ES-I3 (cell line): ENCODE data around the gene MVK.

Experiments
- H3K36me3 ChIP-seq: 2 replicates; pipeline ENCODE4 v1.6.1; 2013; ENCODE audit warnings: mild to moderate bottlenecking, low read length, control low read depth, moderate library complexity; ENCODE audit not compliant: insufficient read depth
- H3K4me1 ChIP-seq: 2 replicates; pipeline ENCODE4 v1.6.1; 2013; ENCODE audit warnings: mild to moderate bottlenecking, control low read depth, low read length; ENCODE audit not compliant: insufficient read depth
- H3K9ac ChIP-seq: 2 replicates; pipeline ENCODE4 v1.6.1; 2013; ENCODE audit warnings: low read depth, mild to moderate bottlenecking, low read length, moderate library complexity
- H3K9me3 ChIP-seq: 2 replicates; pipeline ENCODE4 v1.6.1; 2013; ENCODE audit warnings: mild to moderate bottlenecking, low read length, moderate library complexity; ENCODE audit not compliant: control insufficient read depth, insufficient read depth

MVK gene

DNA sequence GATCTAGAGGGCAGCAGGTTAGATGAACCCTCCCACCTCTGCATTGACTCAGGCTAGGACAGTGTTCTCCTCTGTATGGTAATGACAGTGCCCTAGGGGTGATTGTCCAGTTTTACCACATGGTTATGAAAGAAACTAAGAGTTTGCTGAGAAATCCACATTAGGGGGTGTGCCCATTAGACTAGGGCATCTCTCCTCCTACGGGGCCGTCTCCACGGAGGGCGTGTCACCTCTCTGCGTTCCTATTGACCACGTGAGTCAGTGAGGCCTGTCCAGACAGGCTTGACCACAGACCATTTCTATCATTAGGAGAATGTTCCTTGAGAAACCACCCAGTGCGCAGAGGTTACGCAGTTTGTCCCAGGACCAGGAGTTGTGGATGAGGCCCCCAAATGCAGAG is 8.3 kb downstream of the MVK start:
- peaks cover 6% of the 10 kb centered on the region for H3K36me3 ChIP-seq

DNA sequence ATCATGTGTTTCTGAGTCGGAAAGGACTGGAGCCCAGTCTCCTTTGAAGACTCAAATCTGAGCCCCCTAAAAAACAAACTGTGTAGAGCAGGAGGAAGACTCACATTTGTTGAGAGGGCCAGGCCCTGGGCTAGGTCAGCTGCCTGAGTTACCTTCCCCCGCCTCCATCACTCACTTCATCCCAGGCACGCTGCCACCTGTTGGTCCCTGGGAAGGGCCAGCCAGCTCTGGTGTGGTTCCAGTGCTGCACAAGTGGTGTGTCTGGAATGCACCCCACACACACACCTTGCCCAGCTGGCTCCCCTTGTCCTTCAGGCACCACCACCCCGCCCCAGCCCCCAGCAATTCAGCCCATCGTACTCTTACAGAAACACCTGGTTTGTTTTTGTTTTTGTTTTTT is 9.0 kb downstream of the MVK start:
- Histone ChIP-seq H3K9me3 (no peaks in the 10 kb centered on the region), H3K4me1 (no peaks in the 10 kb centered on the region), H3K36me3 (peaks cover 4% of the 10 kb centered on the region), H3K9ac (no peak overlapping the region)

More for the DNA sequence above, 8.3 kb downstream of the MVK start:
- Histone ChIP-seq H3K9ac (no peak overlapping the region), H3K4me1 (no peaks in the 10 kb centered on the region), H3K9me3 (no peaks in the 10 kb centered on the region)

DNA sequence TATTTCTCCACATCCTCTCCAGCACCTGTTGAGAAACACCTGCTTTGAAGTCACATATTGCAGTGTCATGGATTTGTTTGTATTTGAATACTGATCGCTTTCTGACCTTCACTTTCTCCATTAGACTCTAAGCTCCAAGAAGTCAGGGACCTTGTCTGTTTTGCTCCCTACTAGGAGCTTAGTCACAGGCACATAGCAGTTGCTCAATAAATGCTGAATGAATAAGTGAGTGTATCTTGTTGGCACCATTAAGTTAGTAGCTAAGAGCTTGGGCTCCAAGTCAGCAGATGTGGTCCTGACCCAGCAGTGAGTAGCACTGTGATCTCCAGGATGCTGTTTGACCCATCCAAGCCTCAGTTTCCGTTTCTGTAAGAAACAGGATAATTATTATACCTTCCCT is 10.1 kb downstream of the MVK start:
- Histone ChIP-seq H3K9me3 (no peaks in the 10 kb centered on the region), H3K36me3 (no peaks in the 10 kb centered on the region; the same call in 1 of the 2 replicates), H3K4me1 (no peaks in the 10 kb centered on the region), H3K9ac (no peak overlapping the region)

DNA sequence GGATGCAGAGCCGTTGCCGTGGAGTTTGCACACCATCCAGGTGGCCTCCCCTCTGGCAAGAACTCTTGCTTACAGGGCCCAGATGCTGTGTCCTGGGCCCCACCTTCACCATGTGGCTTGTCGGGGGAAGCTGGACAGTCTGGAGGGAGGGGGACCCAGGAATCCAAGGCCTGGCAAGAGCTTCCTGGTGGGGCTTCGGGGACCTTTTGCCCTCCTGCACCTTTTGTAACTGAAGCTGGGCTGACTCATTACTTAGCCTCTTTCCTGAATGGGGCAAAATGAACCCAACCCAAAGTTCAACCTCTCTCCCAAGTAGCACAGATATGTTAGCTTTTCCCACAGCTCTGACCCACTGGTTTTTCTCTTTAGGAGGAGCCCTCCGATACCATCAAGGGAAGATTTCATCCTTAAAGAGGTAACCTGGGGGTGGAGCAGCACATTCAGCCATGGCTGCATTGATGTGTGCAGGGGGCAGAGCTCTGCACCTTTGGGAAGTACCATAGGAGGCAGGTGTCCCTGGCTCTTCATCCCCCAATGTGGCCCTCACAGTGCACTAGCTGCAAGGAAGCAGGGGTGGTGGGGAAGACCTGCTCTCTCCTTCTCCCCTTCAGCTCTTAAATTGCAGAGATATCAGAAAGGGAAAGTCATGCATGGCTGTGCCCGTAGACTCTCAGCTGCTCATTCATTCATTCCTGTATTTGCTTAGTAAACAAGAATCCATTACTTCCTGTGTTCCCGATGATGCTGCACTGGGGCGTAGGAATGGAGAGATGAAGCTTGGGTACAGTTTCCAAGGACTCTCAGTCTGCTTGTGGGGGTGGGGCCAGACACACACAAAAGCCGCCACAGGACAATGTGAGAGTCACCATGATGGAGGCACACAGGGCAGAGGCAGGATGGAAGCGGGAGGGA is 13.0 kb downstream of the MVK start:
- Histone ChIP-seq H3K4me1 (no peaks in the 10 kb centered on the region), H3K9ac (no peak overlapping the region), H3K9me3 (no peaks in the 10 kb centered on the region), H3K36me3 (no peaks in the 10 kb centered on the region; the same call in 1 of the 2 replicates)

DNA sequence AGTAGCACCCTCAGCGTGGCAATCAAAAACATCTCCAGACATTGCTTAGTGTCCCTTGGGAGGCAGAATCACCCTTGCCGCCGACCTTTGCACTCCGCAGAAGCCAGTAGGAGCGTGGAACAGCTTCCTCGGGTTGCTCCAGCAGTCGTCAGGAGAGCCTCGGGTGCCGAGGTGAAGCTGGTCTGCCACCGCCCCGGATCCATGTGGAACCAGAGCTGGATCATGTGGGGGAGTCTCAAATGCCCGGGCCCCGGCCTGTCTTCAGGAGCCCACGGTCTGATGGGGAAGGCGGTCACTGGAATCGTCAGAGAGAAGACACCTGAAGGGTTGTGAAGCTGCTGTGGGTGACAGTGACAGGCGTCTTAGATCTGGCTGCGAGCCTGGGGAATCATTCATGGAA is 14.3 kb downstream of the MVK start:
- Histone ChIP-seq H3K36me3 (no peaks in the 10 kb centered on the region), H3K4me1 (no peaks in the 10 kb centered on the region), H3K9ac (no peak overlapping the region), H3K9me3 (no peaks in the 10 kb centered on the region)

DNA sequence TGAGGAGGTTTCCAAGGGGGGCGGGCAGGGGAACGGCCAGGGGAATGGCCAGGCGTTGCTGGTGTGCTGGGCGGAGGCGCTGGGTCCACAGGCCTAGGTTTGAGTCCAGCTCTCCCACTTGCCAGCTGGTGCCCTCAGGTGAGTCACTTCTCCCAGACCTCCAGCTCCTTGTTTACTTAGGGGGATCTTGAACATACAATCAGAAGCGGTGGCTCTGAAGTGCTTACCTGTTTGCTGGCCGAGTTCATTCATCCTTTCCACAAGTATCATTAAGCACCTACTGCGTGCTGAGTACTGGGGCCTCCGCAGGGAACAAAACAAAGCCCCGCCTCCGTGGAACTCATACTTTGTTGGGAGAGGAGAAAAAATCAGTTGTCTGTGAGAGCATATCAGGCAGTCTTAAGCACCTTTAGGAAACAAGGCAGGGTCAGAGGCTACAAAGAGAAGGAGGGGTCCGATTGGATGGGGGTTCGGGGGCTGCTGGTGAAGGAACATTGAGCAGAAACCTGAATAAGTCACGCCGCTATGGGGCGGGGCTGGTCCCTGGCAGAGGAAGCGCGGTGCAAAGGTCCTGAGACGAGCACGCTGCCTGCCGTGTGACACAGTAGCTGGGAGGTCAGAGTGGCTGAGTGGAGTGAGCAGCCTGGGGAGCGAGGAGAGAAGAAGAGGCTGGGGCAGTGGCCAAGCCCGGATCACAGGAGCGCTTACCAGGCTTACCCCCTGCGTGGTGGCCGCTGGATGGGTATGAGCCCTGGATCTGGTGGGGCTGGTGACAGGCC is 15.1 kb downstream of the MVK start:
- H3K36me3 ChIP-seq: no peaks in the 10 kb centered on the region
- no peaks in the 10 kb centered on the region for H3K9me3 ChIP-seq
- H3K4me1 ChIP-seq: no peaks in the 10 kb centered on the region
- no peak overlapping the region for H3K9ac ChIP-seq

DNA sequence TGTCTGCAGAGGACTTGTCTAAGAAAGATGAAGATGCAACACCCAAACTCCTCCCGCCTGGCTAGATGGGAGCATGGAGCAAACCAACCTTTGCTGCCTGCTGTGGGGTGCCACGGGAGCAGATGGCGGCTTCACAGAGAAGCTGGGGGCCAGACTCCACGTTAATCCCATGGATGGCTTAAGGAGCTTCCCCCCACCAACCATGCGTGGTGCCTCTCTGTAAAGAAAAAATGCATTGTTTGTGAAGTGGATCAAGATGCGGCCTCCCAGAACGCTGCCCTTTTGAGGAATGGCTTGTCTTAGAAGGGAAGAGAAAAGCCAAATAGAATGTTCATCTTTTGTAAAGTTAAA is 15.6 kb downstream of the MVK start:
- no peaks in the 10 kb centered on the region for H3K9me3 ChIP-seq
- H3K36me3 ChIP-seq: no peaks in the 10 kb centered on the region
- no peaks in the 10 kb centered on the region for H3K4me1 ChIP-seq
- H3K9ac ChIP-seq: no peak overlapping the region

DNA sequence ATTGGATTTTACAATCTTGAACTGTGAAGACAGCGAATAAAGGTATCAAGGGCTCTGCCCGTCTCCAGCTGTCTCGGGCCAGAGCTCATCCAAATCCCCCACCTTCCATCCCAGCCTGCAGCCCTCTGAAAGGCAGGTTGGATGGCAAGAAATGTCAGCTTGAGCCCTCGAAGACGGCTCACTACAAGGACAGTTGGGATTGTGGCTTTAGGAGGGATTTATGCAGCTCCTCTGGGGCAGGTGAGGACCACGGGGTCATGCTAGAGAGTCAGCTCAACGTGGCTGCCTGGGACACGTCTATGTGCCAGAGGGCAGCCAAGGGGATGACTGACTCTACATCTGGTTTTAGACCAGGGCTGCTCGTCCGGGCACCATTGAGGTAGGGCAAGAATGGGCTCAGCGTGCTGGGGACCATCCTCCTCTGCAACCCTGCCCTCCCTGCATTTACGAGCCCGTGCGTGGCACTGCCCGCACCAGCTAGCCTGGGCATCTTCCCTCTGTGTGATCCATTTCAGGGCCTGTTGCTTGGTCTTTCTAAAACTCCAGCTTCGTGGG is 16.2 kb downstream of the MVK start:
- Histone ChIP-seq H3K9ac (no peak overlapping the region), H3K36me3 (no peaks in the 10 kb centered on the region), H3K4me1 (no peaks in the 10 kb centered on the region), H3K9me3 (no peaks in the 10 kb centered on the region)

DNA sequence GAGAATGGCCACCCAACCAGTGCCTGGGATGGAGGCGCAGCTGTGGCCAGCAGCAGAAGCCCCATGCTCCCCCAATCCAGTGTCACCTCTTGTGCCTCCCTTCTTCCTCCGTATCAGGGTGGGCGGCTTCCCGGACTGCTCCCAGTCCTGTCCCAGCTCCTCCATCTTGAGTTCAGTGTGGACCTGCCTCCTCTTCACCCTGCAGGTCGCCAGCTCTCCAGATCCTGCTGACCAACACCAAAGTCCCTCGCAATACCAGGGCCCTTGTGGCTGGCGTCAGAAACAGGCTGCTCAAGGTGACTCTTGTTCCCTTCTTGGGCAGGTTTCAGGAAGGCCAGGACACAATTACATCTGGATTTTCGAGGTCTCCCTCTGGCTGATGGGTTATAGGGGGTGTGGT is 17.0 kb downstream of the MVK start:
- Histone ChIP-seq H3K36me3 (no peaks in the 10 kb centered on the region), H3K4me1 (no peaks in the 10 kb centered on the region), H3K9me3 (no peaks in the 10 kb centered on the region), H3K9ac (no peak overlapping the region)

DNA sequence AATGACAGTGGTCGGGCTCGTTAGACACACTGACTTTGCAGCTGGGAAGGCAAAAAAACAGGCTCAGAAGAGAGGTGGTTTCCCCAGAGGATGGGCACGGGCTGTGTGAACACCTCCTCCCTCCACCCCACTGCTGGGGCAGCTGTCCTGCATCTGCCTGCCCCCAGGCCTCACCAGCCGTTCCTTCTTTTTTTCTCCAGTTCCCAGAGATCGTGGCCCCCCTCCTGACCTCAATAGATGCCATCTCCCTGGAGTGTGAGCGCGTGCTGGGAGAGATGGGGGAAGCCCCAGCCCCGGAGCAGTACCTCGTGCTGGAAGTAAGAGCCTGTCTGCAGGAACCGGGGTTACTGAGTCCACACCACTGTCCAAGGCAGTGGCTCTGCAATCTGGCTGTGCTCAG is 17.4 kb downstream of the MVK start:
- Histone ChIP-seq H3K36me3 (no peaks in the 10 kb centered on the region), H3K4me1 (no peaks in the 10 kb centered on the region), H3K9ac (no peak overlapping the region), H3K9me3 (no peaks in the 10 kb centered on the region)

DNA sequence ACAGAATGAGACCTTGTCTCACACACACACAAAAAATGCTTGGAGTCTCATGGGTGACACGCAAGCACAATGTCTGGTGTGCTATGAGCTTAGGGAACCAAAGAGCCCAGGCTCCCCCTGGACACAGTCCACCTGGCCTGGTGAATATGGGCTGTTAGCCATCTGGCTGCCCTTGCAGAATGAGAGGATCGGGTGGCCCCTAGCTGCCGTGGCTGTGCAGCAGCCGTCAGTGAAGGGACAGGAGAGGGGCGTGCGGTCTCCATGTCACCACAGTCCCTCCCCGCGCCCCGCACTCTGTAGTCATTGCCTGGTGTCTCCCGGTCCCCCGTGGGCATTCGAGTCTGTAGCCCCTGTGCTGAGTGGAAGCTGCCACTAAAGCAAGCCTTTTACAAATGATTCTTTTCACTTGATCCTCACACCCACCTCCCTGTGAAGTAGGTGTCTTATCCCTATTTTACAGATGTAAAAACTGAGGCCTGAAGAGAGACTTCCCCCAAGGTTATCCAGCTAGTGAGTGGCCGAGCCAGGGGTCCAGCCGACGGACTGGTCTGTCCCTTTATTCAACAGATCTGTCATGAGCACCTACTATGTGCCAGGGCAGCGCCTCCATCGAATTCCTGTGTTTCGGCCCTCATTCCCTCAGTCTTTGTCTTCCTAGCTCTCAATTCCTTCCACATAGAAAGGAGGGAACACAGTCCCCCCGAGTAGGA is 18.8 kb downstream of the MVK start:
- Histone ChIP-seq H3K4me1 (no peaks in the 10 kb centered on the region), H3K36me3 (no peaks in the 10 kb centered on the region), H3K9me3 (no peaks in the 10 kb centered on the region), H3K9ac (no peak overlapping the region)

DNA sequence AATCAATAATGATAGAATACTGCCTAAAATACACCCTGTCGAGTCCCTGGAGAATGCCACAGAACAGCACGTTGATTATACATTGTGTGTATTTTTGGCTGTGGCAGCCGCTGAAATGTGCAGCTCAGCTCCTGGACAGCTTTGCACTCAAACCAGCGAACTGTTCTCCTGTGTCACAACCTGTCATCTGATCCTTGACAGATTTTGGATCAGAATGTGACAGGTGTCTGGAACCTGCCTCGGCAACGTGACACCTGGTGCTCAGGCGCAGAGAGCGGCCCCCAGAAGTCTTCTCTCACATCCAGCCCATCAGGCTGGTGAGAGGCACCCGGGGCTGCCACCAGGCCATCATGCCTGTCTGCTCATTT is 19.3 kb downstream of the MVK start:
- H3K36me3 ChIP-seq: no peaks in the 10 kb centered on the region
- peaks cover under 1% of the 10 kb centered on the region; the same call in 1 of the 2 replicates for H3K4me1 ChIP-seq
- no peaks in the 10 kb centered on the region for H3K9me3 ChIP-seq
- H3K9ac ChIP-seq: no peak overlapping the region

DNA sequence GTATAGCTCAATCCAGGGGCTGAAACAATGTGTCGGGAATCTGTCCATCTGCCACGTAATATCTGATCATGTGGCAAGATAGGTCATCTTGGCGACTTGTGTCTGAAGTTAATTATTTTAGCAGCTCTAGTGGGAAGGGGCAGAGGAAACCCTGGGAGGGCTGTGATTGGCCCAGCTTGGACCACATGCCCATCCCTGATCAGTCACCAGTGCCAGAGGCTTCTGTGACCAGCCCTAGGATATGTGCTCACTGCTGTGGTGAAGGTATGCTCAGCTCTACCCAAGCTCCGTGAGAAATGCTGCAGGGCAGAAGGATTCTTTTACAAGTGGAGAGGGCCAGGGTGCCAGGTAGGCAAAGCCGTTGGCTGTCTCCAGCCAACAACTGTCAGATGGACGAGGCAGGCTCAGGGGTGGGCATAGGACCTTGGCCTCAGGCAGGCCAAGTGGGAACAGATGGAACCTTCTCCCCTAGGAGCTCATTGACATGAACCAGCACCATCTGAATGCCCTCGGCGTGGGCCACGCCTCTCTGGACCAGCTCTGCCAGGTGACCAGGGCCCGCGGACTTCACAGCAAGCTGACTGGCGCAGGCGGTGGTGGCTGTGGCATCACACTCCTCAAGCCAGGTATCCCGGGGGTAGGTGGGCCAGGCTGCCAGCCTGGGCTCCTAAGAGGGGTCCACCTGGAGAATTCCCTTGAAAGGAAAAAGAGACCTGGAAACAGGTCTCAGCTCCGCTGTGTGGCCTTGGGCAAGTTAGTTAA is 21.1 kb downstream of the MVK start:
- no peaks in the 10 kb centered on the region for H3K36me3 ChIP-seq
- peaks cover 9% of the 10 kb centered on the region; the same call in 1 of the 2 replicates for H3K4me1 ChIP-seq
- no peaks in the 10 kb centered on the region for H3K9me3 ChIP-seq
- H3K9ac ChIP-seq: no peak overlapping the region
